ENCODE results near the gene AMZ1.

DNA sequence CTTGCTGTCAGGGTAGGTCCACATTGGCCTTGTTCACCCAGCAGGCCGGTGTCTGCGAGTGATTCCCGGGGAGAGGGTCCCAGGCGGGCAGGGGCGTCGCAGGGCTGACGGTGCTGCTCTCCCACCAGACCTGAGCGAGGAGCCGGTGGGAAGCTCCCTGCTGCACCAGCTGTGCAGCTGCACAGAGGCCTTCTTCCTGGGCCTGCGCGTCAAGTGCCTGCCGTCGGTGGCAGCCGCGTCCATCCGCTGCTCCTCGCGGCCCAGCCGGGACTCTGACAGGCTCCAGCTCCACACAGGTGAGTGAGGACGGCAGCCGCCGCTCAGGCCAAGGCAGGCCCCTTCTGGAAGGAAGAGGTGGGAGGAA, 14.6 kb downstream of the AMZ1 start:
- no peak for TF ChIP-seq POLR2AphosphoS5 (IDR thresholded peaks at IDR 0.05; ENCODE audit: low read depth, low read length)
- TF ChIP-seq, protein P1, sequence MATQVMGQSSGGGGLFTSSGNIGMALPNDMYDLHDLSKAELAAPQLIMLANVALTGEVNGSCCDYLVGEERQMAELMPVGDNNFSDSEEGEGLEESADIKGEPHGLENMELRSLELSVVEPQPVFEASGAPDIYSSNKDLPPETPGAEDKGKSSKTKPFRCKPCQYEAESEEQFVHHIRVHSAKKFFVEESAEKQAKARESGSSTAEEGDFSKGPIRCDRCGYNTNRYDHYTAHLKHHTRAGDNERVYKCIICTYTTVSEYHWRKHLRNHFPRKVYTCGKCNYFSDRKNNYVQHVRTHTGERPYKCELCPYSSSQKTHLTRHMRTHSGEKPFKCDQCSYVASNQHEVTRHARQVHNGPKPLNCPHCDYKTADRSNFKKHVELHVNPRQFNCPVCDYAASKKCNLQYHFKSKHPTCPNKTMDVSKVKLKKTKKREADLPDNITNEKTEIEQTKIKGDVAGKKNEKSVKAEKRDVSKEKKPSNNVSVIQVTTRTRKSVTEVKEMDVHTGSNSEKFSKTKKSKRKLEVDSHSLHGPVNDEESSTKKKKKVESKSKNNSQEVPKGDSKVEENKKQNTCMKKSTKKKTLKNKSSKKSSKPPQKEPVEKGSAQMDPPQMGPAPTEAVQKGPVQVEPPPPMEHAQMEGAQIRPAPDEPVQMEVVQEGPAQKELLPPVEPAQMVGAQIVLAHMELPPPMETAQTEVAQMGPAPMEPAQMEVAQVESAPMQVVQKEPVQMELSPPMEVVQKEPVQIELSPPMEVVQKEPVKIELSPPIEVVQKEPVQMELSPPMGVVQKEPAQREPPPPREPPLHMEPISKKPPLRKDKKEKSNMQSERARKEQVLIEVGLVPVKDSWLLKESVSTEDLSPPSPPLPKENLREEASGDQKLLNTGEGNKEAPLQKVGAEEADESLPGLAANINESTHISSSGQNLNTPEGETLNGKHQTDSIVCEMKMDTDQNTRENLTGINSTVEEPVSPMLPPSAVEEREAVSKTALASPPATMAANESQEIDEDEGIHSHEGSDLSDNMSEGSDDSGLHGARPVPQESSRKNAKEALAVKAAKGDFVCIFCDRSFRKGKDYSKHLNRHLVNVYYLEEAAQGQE (IDR thresholded peaks at IDR 0.05; ENCODE audit: insufficient read depth in 1 of 2, low read depth in 2 of 2, low read length in 2 of 2): no peak
